GM18907 (cell line): ENCODE measurements around the gene BTNL3.
"Not testable (repeated sequence)": the region's sequence is repeated elsewhere in the genome, so short reads cannot be mapped to it uniquely, and the experiment has no call there.

Source experiments
- ATAC-seq: cut with Tn5 transposase; IDR thresholded peaks from one replicate; pipeline ENCODE4 v1.9.1; 2021; ENCODE audit warnings: mild to moderate bottlenecking, moderate library complexity; ENCODE audit not compliant: unreplicated experiment

Gene BTNL3

GRCh38 chr5:181045316-181045715 is 56.7 kb downstream of the BTNL3 start:
- ATAC-seq, result no peak

DNA sequence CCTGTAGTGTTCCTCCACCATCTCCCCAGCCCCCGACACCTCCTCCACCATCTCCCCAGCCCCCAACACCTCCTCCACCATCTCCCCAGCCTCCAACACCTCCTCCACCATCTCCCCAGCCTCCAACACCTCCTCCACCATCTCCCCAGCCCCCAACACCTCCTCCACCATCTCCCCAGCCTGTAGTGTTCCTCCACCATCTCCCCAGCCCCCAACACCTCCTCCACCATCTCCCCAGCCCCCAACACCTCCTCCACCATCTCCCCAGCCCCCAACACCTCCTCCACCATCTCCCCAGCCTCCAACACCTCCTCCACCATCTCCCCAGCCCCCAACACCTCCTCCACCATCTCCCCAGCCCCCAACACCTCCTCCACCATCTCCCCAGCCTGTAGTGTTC is 57.2 kb downstream of the BTNL3 start:
- not testable (repeated sequence) for ATAC-seq

DNA sequence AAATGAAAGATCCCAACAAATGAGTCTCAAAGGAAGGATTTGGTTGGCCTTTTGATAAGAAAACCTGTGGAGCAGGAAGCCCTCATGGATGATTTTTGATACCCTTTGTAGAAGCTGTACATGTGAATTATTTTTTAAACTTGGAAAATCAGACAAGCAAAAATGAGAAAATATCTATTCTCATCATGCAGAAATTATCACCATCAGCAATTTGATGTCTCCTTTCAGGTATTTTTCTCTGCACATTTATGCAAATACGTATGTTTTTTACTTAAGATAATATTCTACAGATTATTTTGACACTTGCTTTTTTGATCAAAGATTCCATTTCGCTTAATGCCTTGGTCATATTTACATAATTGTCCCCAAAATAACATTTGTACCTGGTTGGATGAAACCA is 58.6 kb downstream of the BTNL3 start:
- no peak for ATAC-seq

GRCh38 chr5:181047921-181048320 is 59.3 kb downstream of the BTNL3 start:
- ATAC-seq, result no peak

DNA sequence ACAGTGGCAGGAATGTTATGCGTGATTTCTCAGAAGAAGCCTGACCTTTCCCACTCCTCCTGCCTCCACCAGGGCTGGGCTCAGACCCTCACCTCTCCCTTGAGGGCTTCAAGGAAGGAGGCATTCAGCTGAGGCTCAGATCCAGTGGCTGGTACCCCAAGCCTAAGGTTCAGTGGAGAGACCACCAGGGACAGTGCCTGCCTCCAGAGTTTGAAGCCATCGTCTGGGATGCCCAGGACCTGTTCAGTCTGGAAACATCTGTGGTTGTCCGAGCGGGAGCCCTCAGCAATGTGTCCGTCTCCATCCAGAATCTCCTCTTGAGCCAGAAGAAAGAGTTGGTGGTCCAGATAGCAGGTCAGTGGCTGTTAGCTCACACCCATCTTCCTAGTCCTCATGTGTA is 61.4 kb downstream of the BTNL3 start:
- ATAC-seq, result no peak

DNA sequence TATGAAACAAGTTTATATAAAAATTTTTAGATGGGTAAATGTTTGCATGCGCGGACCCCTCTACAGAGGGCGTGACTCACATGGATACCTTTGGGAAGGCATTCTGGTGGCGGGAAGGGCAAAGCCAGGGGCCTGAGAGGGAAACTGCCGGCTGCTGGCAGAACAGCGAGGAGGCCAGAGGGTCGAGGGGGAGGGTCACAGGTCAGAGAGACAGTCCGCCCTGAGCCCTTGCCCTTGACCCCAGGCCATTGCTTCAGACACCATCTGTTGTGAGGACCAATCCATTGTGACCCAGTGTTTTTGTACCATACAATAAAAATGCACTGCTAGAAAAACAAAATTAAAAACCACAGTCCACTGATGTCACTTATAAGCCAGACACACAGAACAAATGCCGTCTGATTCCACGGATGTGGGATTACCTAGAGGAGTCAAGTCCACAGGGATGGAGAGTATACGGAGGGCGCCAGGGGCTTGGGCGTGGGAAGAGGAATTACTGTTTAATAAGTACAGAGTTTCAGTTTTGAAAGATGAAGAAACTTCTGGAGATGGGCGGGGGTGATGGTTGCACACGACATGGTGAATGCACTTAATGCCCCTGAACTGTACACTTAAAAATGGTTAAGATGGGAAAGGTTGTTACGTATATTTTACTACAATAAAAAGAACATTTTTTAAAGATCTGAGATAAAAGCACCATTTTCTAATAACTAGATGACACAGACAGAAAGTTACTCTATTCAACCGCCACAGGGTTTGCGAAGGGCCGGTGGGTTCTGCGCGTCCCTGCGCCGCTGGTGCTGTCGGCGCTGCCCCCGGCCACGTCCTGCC is 63.4 kb downstream of the BTNL3 start:
- no peak for ATAC-seq

GRCh38 chr5:181052672-181053487 is 64.2 kb downstream of the BTNL3 start:
- no peak for ATAC-seq

DNA sequence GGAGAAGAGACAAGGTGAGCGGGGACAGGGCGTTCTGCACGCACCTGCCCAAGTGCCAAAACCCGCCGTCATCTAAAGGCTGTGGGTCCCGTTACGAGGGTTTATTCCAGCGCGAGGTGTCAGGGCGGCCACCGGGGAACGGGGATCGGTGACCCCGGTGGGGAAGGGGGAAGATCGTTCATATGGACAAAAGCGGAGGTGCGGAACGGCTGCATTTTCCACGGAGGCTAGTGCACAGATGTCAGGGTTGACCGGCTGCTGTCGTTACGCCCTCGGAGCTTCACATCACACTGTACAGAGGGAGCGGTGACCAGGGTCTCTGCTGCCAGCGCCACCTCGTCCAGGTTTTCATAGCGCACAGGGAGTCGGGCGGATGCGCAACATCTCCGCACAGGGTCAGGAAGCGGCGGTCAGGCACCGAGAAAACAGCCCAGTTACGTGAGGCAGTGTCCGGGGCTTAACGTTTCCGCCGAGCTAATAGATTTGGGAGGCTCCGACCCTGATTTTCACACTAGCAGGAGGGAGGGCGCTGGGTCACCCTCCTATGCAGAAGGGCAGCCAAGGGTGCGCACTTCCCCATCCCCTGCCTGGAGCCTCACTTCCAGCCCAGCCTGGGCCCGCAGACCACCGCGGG is 65.0 kb downstream of the BTNL3 start:
- no peak for ATAC-seq

DNA sequence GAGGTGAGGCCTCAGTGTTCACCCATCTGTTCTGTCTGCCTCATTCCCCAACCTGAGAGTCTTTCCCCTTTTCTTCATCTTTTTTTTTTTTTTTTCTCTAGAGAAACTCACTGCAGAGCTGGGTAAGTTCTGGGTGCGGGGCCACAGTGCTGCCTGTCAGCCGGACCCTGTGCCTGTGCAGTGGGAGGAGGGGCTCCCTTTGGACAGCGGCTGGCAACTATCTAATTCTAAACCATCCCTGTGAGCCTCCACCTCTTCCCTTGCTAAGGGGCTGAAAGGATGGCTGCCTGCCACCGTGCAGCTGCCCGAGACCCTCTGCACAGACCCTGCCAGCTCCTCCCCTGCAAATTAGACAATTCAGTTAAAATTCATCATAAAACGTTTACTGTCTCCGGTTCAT is 65.5 kb downstream of the BTNL3 start:
- no peak for ATAC-seq

DNA sequence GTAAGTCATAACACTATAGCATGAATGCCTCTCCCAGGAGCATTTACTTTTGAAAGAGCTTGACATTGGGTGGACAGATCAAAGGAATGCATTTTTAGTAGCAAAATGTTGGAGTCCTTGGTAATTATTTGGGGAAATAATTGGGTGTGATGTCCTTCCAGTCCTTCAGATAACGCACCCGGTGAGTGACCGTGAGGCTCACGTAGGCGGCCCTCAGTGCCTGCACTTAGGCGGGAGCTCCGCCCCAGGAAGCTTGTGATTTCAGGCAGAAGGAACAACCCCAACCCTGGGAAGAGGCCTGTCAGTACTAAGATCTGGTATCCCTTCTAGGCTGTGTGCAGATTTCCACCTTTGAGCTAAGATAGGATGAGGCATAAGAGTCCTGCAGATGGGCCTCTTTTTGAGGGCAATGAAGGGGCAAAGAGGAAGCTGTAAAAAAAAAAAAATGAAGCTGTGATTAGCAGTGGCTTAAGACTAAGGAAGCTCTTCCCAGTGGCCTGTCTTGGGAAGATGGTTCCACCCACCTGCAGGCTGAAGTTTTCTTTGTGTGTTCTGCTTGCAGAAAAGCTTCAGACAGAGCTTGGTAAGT is 66.3 kb downstream of the BTNL3 start:
- no peak for ATAC-seq
